GM12891 (cell line): ENCODE results near the gene RYR2.

Experiments used
- DNase-seq: peaks from one replicate; pipeline ENCODE4 v3.0.0; 2011; ENCODE audit warnings: low spot score; ENCODE audit not compliant: insufficient read length
- FAIRE-seq: peaks from 2 replicates; lab custom pipeline; 2011; peaks lifted over from hg19 to GRCh38; lab: Jason Lieb, UNC
- PAX5 ChIP-seq: IDR thresholded peaks from 2 replicates; pipeline ENCODE4 v1.6.1; 2011; ENCODE audit warnings: low read length, moderate library complexity, mild to moderate bottlenecking; ENCODE audit not compliant: insufficient read depth, severe bottlenecking
- POLR2A ChIP-seq: IDR thresholded peaks from 2 replicates; pipeline ENCODE4 v1.6.1; 2011; ENCODE audit warnings: low read depth, low read length, control low read depth
- POLR2AphosphoS5 ChIP-seq: IDR thresholded peaks from 2 replicates; pipeline ENCODE4 v1.6.1; 2011; ENCODE audit warnings: low read depth, low read length, control low read depth
- POU2F2 ChIP-seq: IDR thresholded peaks from 2 replicates; pipeline ENCODE4 v1.6.1; 2011; ENCODE audit warnings: low read depth, mild to moderate bottlenecking, control low read depth, low read length, moderate library complexity
- SPI1 ChIP-seq: IDR thresholded peaks from 2 replicates; pipeline ENCODE4 v1.6.1; 2011; ENCODE audit warnings: low read depth, low read length, control low read depth
- TAF1 ChIP-seq: IDR thresholded peaks from 2 replicates; pipeline ENCODE4 v1.6.1; 2011; ENCODE audit warnings: low read depth, low read length, control low read depth

Gene RYR2

DNA sequence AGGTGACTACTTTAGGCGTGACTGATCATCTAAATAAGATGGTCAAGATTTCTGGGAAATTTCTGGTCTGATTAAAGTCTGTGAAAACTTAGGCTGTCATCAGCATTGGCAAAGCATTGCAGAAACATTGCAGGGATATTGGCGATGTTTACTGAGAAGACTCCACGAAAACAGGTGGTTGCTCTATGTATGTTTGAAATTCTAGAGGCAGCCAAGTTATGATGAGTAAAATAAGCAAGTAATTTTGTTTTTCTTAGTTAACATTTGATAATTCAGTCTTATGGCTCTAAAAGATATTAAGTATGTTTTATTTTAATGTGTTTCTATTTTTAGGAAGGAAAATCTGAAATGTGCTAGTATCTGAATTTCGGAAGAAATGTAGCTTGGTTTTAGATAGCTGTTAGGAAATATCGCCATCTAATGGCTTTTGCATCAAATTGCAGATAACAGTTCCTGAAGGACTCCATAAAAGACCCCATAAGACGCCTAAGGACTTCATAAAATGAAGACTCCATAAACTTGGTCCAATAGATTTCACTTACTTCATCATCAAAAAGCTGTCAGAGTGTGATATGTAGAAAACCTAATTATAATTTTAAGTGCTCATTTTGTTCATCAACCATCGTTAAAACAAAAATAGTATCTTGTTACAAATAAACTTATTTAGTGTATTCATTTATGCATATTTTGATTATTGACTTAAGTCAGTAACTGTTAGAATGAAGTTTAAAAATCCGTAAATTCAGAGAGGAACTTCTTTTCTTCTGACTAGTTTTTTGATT is 344.6 kb downstream of the RYR2 start:
- TF ChIP-seq SPI1: no peak
- FAIRE-seq (no peak), DNase-seq (no peak)

GRCh38 chr1:237387144-237387505 is 345.1 kb downstream of the RYR2 start:
- FAIRE-seq (no peak), DNase-seq (no peak)
- no peak for TF ChIP-seq SPI1
- no peak for TF ChIP-seq PAX5
- no peak for TF ChIP-seq TAF1
- TF ChIP-seq POU2F2: no peak
- no peak for TF ChIP-seq POLR2A
- TF ChIP-seq POLR2AphosphoS5: no peak

DNA sequence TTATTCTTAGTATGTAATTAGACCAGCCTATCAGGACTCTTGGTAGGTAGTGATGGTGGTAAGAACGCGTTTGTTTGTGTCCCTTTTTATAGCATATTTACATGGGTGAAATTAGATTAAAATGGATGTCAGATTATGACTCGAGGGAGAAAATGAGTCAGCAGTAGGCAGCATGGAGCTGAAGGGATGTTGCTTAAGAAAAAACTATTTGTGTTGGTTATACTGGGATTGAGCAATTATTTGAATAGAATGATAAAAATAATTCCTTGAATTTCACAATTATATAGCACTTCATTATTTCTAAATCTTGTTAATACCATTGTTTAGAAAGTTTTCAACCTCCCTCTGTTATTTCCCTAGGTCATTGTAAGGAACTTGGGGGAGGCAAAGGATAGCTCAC is 348.8 kb downstream of the RYR2 start:
- no peak for DNase-seq
- TF ChIP-seq POU2F2 (no peak), SPI1 (no peak), POLR2AphosphoS5 (no peak), POLR2A (no peak), TAF1 (no peak), PAX5 (no peak)
- FAIRE-seq: no peak

- FAIRE-seq (no peak), DNase-seq (no peak)
- TF ChIP-seq PAX5: no peak
Measured at GRCh38 chr1:237393632-237394031, 351.6 kb downstream of the RYR2 start.

DNA sequence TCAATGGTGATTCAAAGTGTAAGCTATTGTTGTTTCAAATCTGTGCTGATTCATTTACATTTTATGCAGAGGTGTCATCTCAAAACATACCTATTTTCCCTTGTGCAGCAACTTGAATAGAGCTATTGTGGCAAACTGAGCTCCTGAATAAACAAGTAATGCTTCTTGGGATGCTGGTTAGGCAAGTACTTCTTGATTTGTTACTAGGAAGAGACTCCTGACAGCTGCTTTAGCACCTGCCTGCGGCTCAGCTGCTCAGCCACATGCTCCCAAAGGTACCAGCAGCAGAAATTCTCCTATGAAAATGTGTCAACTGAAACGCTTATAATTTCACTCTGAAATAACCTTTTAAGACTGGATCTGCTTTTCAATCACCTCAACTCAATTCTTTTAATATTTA is 352.3 kb downstream of the RYR2 start:
- TF ChIP-seq SPI1 (no peak), POU2F2 (no peak), PAX5 (no peak), TAF1 (no peak), POLR2A (no peak), POLR2AphosphoS5 (no peak)
- DNase-seq (no peak), FAIRE-seq (no peak)

- TF ChIP-seq POLR2AphosphoS5 (no peak), PAX5 (no peak), TAF1 (no peak), SPI1 (no peak), POU2F2 (no peak), POLR2A (no peak)
- FAIRE-seq: no peak
- DNase-seq: no peak
Measured at GRCh38 chr1:237396426-237396825, 354.4 kb downstream of the RYR2 start.

- DNase-seq: no peak
- no peak for TF ChIP-seq POU2F2
- TF ChIP-seq POLR2A: no peak
- TF ChIP-seq POLR2AphosphoS5: no peak
- no peak for TF ChIP-seq PAX5
- TF ChIP-seq SPI1: no peak
- TF ChIP-seq TAF1: no peak
- no peak for FAIRE-seq
Measured at GRCh38 chr1:237398751-237399150, 356.8 kb downstream of the RYR2 start.

- no peak for FAIRE-seq
- TF ChIP-seq TAF1: no peak
- TF ChIP-seq SPI1: no peak
- no peak for TF ChIP-seq POLR2AphosphoS5
- no peak for TF ChIP-seq POU2F2
- TF ChIP-seq PAX5: no peak
- no peak for TF ChIP-seq POLR2A
- DNase-seq: no peak
Measured at GRCh38 chr1:237405912-237406311, 363.9 kb downstream of the RYR2 start.

- TF ChIP-seq TAF1 (no peak), POLR2AphosphoS5 (no peak), POU2F2 (no peak), PAX5 (no peak), SPI1 (no peak), POLR2A (no peak)
- DNase-seq: no peak
- FAIRE-seq: no peak
Measured at GRCh38 chr1:237411621-237412020, 369.6 kb downstream of the RYR2 start.
